HCT116 (cell line): Measurements from ENCODE around the gene ZNF536. TPM values are rescaled to one million over a fixed set of nuclear protein-coding genes. Genes with fewer than 3 reads are reported as not detected.

Experiments
- ATAC-seq: fragments of 200-7000 bp; cut with Tn5 transposase; 2 replicates; pipeline ENCODE4 v1.9.1; 2020; ENCODE audit warnings: mild to moderate bottlenecking, moderate library complexity
- BruUV-seq: library from RNA; stranded (reverse); fragments of 400-500 nt; replicated peaks from 2 replicates; lab custom pipeline; 2021; lab: Mats Ljungman, UMichigan
- CTCF ChIA-PET: fragments of 300-600 bp; sonication (Branson Sonifier 250); formaldehyde crosslinking; loops from one replicate; lab custom pipeline; 2021; ENCODE audit warnings: antibody characterized with exemption; lab: Charles Lee
- POLR2A ChIA-PET: fragments of 300-600, 350-600 bp; sonication (Branson Sonifier 250); formaldehyde crosslinking; loops from one replicate; lab custom pipeline; 2021; ENCODE audit warnings: antibody characterized with exemption; lab: Charles Lee
- RAD21 ChIA-PET, 2 experiments: fragments of 300-600 bp; sonication (Branson Sonifier 250); formaldehyde crosslinking; loops; one replicate each; lab custom pipeline; 2023; ENCODE audit warnings: low total read pairs in 2 of 2; ENCODE audit not compliant: uncharacterized antibody in 2 of 2, unreplicated experiment in 2 of 2, low non-redundant PET in 1 of 2; lab: Charles Lee
- DNase-seq: peaks from one replicate; pipeline ENCODE4 v3.0.0-alpha.2; 2010; ENCODE audit warnings: low read depth, low spot score
- H2AFZ ChIP-seq: fragments of 200-600 bp; shearing (Covaris generic), sonication (generic); 2 replicates; pipeline ENCODE4 v1.6.1; 2017; ENCODE audit warnings: low read depth, mixed run types, mixed read lengths, antibody characterized with exemption, low read length; ENCODE audit not compliant: poor library complexity, severe bottlenecking
- H3K27ac ChIP-seq: 2 replicates; pipeline ENCODE4 v1.5.1; 2012; ENCODE audit warnings: low read depth, low read length
- H3K27me3 ChIP-seq: fragments of 200-600 bp; sonication (generic); 2 replicates; pipeline ENCODE4 v1.6.1; 2016; ENCODE audit warnings: mixed run types, low read length, mixed read lengths; ENCODE audit not compliant: insufficient read depth
- H3K36me3 ChIP-seq, 2 experiments: fragments of 200-500 bp in 1 of 2; fragments of 200-600 bp in 1 of 2; sonication (Bioruptor generic) in 1 of 2; sonication (generic) in 1 of 2; 2 replicates each; pipeline versions ENCODE4 v1.5.1 to v1.6.1; 2014 to 2016; ENCODE audit warnings: low read length in 2 of 2, inconsistent platforms in 1 of 2, mixed read lengths in 1 of 2, mixed run types in 1 of 2; ENCODE audit not compliant: insufficient read depth in 2 of 2, control insufficient read depth in 1 of 2
- H3K4me1 ChIP-seq, 2 experiments: fragments of 200-600 bp in 1 of 2; sonication (generic) in 1 of 2; 2 replicates each; pipeline versions ENCODE4 v1.5.1 to v1.6.1; 2012 to 2017; ENCODE audit warnings: low read length in 2 of 2, inconsistent platforms in 1 of 2, mild to moderate bottlenecking in 1 of 2, mixed read lengths in 1 of 2, mixed run types in 1 of 2, moderate library complexity in 1 of 2; ENCODE audit not compliant: insufficient read depth in 2 of 2, control insufficient read depth in 1 of 2
- H3K4me2 ChIP-seq: fragments of 200-600 bp; sonication (generic); 2 replicates; pipeline ENCODE4 v1.6.1; 2017; ENCODE audit warnings: mixed run types, low read length, mixed read lengths
- H3K4me3 ChIP-seq, 2 experiments: fragments of 200-600 bp in 1 of 2; sonication (generic) in 1 of 2; replicated peaks in 1 of 2; 2 replicates each; pipeline ENCODE4 v1.5.1; 2011 to 2016; ENCODE audit warnings: low read length in 2 of 2, control low read depth in 1 of 2, low read depth in 1 of 2, mild to moderate bottlenecking in 1 of 2, mixed read lengths in 1 of 2, mixed run types in 1 of 2
- H3K79me2 ChIP-seq: fragments of 200-600 bp; sonication (generic); 2 replicates; pipeline ENCODE4 v1.6.1; 2017; ENCODE audit warnings: mild to moderate bottlenecking, mixed run types, low read length, moderate library complexity, mixed read lengths; ENCODE audit not compliant: insufficient read depth
- H3K9ac ChIP-seq: fragments of 200-600 bp; sonication (generic); 2 replicates; pipeline ENCODE4 v1.6.1; 2016; ENCODE audit warnings: low read length, mixed read lengths
- H3K9me2 ChIP-seq: fragments of 200-600 bp; sonication (generic), shearing (Covaris generic); 2 replicates; pipeline ENCODE4 v1.6.1; 2017; ENCODE audit warnings: mixed run types, mild to moderate bottlenecking, moderate library complexity; ENCODE audit not compliant: insufficient read depth
- H3K9me3 ChIP-seq, 2 experiments: fragments of 200-500 bp in 1 of 2; fragments of 200-600 bp in 1 of 2; sonication (Bioruptor generic) in 1 of 2; sonication (generic) in 1 of 2; 2 replicates each; pipeline ENCODE4 v1.6.1; 2014 to 2017; ENCODE audit warnings: low read length in 2 of 2, mixed read lengths in 2 of 2, inconsistent platforms in 1 of 2, low read depth in 1 of 2, mild to moderate bottlenecking in 1 of 2, mixed run types in 1 of 2, moderate library complexity in 1 of 2; ENCODE audit not compliant: control insufficient read depth in 1 of 2, insufficient read depth in 1 of 2
- H4K20me1 ChIP-seq: fragments of 200-600 bp; sonication (generic), shearing (Covaris generic); 2 replicates; pipeline ENCODE4 v1.6.1; 2017; ENCODE audit warnings: mixed run types, mild to moderate bottlenecking, moderate library complexity; ENCODE audit not compliant: insufficient read depth
- CBX3 ChIP-seq: IDR thresholded peaks from 2 replicates; pipeline ENCODE4 v1.6.1; 2012; ENCODE audit warnings: low read depth
- CEBPB ChIP-seq: IDR thresholded peaks from 2 replicates; pipeline ENCODE4 v1.6.1; 2012; ENCODE audit warnings: low read depth
- EGR1 ChIP-seq: IDR thresholded peaks from 2 replicates; pipeline ENCODE4 v1.6.1; 2012; ENCODE audit warnings: low read depth
- ELF1 ChIP-seq: IDR thresholded peaks from 2 replicates; pipeline ENCODE4 v1.6.1; 2012; ENCODE audit warnings: low read depth, borderline replicate concordance
- EZH2 ChIP-seq: fragments of 200-600 bp; sonication (generic); IDR thresholded peaks from 2 replicates; pipeline ENCODE4 v1.6.1; 2017; ENCODE audit warnings: antibody characterized with exemption, mixed run types
- EZH2phosphoT487 ChIP-seq: fragments of 200-600 bp; IDR thresholded peaks from 2 replicates; pipeline ENCODE4 v1.6.1; 2018; ENCODE audit warnings: antibody characterized with exemption, borderline replicate concordance
- FOSL1 ChIP-seq: IDR thresholded peaks from 2 replicates; pipeline ENCODE4 v1.6.1; 2012; ENCODE audit warnings: low read depth
- JUND ChIP-seq: IDR thresholded peaks from 2 replicates; pipeline ENCODE4 v1.6.1; 2012
- POLR2AphosphoS5 ChIP-seq: IDR thresholded peaks from 2 replicates; pipeline ENCODE4 v1.6.1; 2011; ENCODE audit warnings: mild to moderate bottlenecking, low read depth, low read length, moderate library complexity
- RAD21 ChIP-seq: IDR thresholded peaks from 2 replicates; pipeline ENCODE4 v1.6.1; 2012; ENCODE audit warnings: low read depth, mild to moderate bottlenecking
- SIN3A ChIP-seq: IDR thresholded peaks from 2 replicates; pipeline ENCODE4 v1.6.1; 2012; ENCODE audit warnings: low read depth
- SP1 ChIP-seq: IDR thresholded peaks from 2 replicates; pipeline ENCODE4 v1.6.1; 2012; ENCODE audit warnings: low read depth
- TCF7L2 ChIP-seq: IDR thresholded peaks from 2 replicates; pipeline ENCODE4 v1.7.0; 2011; ENCODE audit warnings: borderline replicate concordance, inconsistent platforms; ENCODE audit not compliant: insufficient read depth, insufficient read length; ENCODE audit errors: extremely low read depth
- YY1 ChIP-seq: IDR thresholded peaks from 2 replicates; pipeline ENCODE4 v1.6.1; 2011; ENCODE audit warnings: low read length, low read depth, moderate library complexity, mild to moderate bottlenecking; ENCODE audit not compliant: insufficient replicate concordance; ENCODE audit errors: extremely low read depth
- ZFX ChIP-seq: fragments of 450-650 bp; IDR thresholded peaks from 2 replicates; pipeline ENCODE4 v1.6.1; 2017
- ZNF274 ChIP-seq: fragments of 200-500 bp; sonication (Bioruptor generic); IDR thresholded peaks from 2 replicates; pipeline ENCODE4 v1.6.1; 2014; ENCODE audit warnings: mild to moderate bottlenecking, low read depth, low read length, inconsistent platforms
- intact Hi-C: fragments of 100-400 bp; cut with micrococcal nuclease; formaldehyde crosslinking; loops from 2 replicates; pipeline ENCODE4 v1.10.0; 2022
- total RNA-seq: library from RNA; stranded (reverse); gene quantifications from one replicate; pipeline ENCODE4 v1.2.1, GENCODE V29; 2021; ENCODE audit not compliant: unreplicated experiment
- TF ChIP-seq, protein P1 (sequence below): IDR thresholded peaks from 2 replicates; pipeline ENCODE4 v1.6.1; 2012; ENCODE audit warnings: low read depth
- TF ChIP-seq, protein P2 (sequence below), 3 experiments: fragments of 200-600 bp in 1 of 3; sonication (generic) in 1 of 3; IDR thresholded peaks in 2 of 3; conservative IDR thresholded peaks in 1 of 3; 2 replicates each; pipeline ENCODE4 v1.5.1; 2012 to 2017; ENCODE audit warnings: low read depth in 2 of 3, low read length in 2 of 3, antibody characterized with exemption in 1 of 3, borderline replicate concordance in 1 of 3, control low read depth in 1 of 3, mild to moderate bottlenecking in 1 of 3, mixed read lengths in 1 of 3, mixed run types in 1 of 3, moderate library complexity in 1 of 3; ENCODE audit not compliant: insufficient read depth in 1 of 3
- TF ChIP-seq, protein P3 (sequence below): IDR thresholded peaks from 2 replicates; pipeline ENCODE4 v1.6.1; 2012

ZNF536 gene
- total RNA-seq, 1 experiment from 2014 or later = not detected

- no peak overlapping the region for H3K4me3 ChIP-seq
- H3K9me3 ChIP-seq = no peaks in the 10 kb centered on the region
- CTCF ChIA-PET = no interaction called here
- no peaks in the 10 kb centered on the region for H3K79me2 ChIP-seq
- POLR2A ChIA-PET = no interaction called here
- TF ChIP-seq, protein P1, sequence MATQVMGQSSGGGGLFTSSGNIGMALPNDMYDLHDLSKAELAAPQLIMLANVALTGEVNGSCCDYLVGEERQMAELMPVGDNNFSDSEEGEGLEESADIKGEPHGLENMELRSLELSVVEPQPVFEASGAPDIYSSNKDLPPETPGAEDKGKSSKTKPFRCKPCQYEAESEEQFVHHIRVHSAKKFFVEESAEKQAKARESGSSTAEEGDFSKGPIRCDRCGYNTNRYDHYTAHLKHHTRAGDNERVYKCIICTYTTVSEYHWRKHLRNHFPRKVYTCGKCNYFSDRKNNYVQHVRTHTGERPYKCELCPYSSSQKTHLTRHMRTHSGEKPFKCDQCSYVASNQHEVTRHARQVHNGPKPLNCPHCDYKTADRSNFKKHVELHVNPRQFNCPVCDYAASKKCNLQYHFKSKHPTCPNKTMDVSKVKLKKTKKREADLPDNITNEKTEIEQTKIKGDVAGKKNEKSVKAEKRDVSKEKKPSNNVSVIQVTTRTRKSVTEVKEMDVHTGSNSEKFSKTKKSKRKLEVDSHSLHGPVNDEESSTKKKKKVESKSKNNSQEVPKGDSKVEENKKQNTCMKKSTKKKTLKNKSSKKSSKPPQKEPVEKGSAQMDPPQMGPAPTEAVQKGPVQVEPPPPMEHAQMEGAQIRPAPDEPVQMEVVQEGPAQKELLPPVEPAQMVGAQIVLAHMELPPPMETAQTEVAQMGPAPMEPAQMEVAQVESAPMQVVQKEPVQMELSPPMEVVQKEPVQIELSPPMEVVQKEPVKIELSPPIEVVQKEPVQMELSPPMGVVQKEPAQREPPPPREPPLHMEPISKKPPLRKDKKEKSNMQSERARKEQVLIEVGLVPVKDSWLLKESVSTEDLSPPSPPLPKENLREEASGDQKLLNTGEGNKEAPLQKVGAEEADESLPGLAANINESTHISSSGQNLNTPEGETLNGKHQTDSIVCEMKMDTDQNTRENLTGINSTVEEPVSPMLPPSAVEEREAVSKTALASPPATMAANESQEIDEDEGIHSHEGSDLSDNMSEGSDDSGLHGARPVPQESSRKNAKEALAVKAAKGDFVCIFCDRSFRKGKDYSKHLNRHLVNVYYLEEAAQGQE = no peak
- TF ChIP-seq JUND (no peak), RAD21 (no peak), EZH2phosphoT487 (no peak), ZFX (no peak), ELF1 (no peak), YY1 (no peak), EZH2 (no peak), ZNF274 (no peak), CEBPB (no peak), SP1 (no peak), TCF7L2 (no peak), CBX3 (no peak), SIN3A (no peak), FOSL1 (no peak), POLR2AphosphoS5 (no peak), EGR1 (no peak)
- TF ChIP-seq, protein P2, sequence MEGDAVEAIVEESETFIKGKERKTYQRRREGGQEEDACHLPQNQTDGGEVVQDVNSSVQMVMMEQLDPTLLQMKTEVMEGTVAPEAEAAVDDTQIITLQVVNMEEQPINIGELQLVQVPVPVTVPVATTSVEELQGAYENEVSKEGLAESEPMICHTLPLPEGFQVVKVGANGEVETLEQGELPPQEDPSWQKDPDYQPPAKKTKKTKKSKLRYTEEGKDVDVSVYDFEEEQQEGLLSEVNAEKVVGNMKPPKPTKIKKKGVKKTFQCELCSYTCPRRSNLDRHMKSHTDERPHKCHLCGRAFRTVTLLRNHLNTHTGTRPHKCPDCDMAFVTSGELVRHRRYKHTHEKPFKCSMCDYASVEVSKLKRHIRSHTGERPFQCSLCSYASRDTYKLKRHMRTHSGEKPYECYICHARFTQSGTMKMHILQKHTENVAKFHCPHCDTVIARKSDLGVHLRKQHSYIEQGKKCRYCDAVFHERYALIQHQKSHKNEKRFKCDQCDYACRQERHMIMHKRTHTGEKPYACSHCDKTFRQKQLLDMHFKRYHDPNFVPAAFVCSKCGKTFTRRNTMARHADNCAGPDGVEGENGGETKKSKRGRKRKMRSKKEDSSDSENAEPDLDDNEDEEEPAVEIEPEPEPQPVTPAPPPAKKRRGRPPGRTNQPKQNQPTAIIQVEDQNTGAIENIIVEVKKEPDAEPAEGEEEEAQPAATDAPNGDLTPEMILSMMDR (IDR thresholded peaks at IDR 0.05 in 2 of 3, conservative IDR thresholded peaks at IDR 0.05 in 1 of 3; ENCODE audit: borderline replicate concordance in 1 of 3, insufficient read depth in 1 of 3, low read depth in 2 of 3, low read length in 2 of 3) = no peak
- TF ChIP-seq, protein P3, sequence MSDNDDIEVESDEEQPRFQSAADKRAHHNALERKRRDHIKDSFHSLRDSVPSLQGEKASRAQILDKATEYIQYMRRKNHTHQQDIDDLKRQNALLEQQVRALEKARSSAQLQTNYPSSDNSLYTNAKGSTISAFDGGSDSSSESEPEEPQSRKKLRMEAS = no peak
- no peaks in the 10 kb centered on the region for H4K20me1 ChIP-seq
- intact Hi-C loops = no loop called here
- BruUV-seq = no TSS peak
- DNase-seq = no peak
- H3K4me2 ChIP-seq = no peak overlapping the region
- no peaks in the 10 kb centered on the region for H3K36me3 ChIP-seq
- H3K27me3 ChIP-seq = peaks cover 30% of the 10 kb centered on the region
- H3K9ac ChIP-seq = no peak overlapping the region
- no peaks in the 10 kb centered on the region for H3K9me2 ChIP-seq
- no peak overlapping the region for H2AFZ ChIP-seq
- RAD21 ChIA-PET = no interaction called here
- no peak overlapping the region for H3K27ac ChIP-seq
- no peaks in the 10 kb centered on the region for H3K4me1 ChIP-seq
- no peak for ATAC-seq
These were observed 33.1 kb upstream of the ZNF536 start for GRCh38 chr19:30338878-30339623.
